B cell (primary cell): Measurements from ENCODE around the gene SLC48A1. TPM values are rescaled to one million over a fixed set of nuclear protein-coding genes. Genes with fewer than 3 reads are reported as not detected.

Experiments
- ATAC-seq: fragments of 200-7000 bp; cut with Tn5 transposase; one replicate; pipeline ENCODE4 v1.10.0; 2021; ENCODE audit warnings: low read depth, mild to moderate bottlenecking, moderate number of reproducible peaks, moderate library complexity
- CTCF ChIA-PET: fragments of 350-600 bp; sonication (Branson Sonifier 250); formaldehyde crosslinking; loops from one replicate; lab custom pipeline; 2021; ENCODE audit warnings: antibody characterized with exemption, inconsistent platforms; lab: Charles Lee
- POLR2A ChIA-PET: fragments of 350-600 bp; sonication (Branson Sonifier 250); formaldehyde crosslinking; loops from one replicate; lab custom pipeline; 2021; ENCODE audit warnings: antibody characterized with exemption; lab: Charles Lee
- DNase-seq: peaks from one replicate; pipeline ENCODE4 v3.0.0; 2013
- H2AFZ ChIP-seq: 2 replicates; pipeline ENCODE4 v1.6.1; 2012; ENCODE audit warnings: mild to moderate bottlenecking, low read depth, low read length; ENCODE audit not compliant: insufficient read depth, poor library complexity, severe bottlenecking
- H3K27ac ChIP-seq, 2 donors: 1 replicate in 1 of 2; 2 replicates in 1 of 2; pipeline ENCODE4 v1.5.1; 2012 to 2013; ENCODE audit warnings: low read length in 2 of 2, mild to moderate bottlenecking in 2 of 2, moderate library complexity in 1 of 2
- H3K27me3 ChIP-seq, 4 experiments: fragments of 200-600 bp in 1 of 4; sonication (generic) in 1 of 4; replicated peaks in 1 of 4; 1 replicate in 2 of 4; 2 replicates in 2 of 4; pipeline versions ENCODE4 v1.6.1 to v1.7.0; 2013 to 2016; ENCODE audit warnings: low read length in 3 of 4, mild to moderate bottlenecking in 2 of 4, mixed read lengths in 1 of 4, moderate library complexity in 1 of 4; ENCODE audit not compliant: insufficient read depth in 4 of 4, control insufficient read depth in 3 of 4; ENCODE audit errors: control extremely low read depth in 1 of 4
- H3K36me3 ChIP-seq, 2 experiments: replicated peaks in 1 of 2; 1 replicate in 1 of 2; 2 replicates in 1 of 2; pipeline versions ENCODE4 v1.6.1 to v1.7.1; 2013; ENCODE audit warnings: low read length in 1 of 2; ENCODE audit not compliant: insufficient read depth in 2 of 2, control insufficient read depth in 1 of 2; ENCODE audit errors: control extremely low read depth in 1 of 2, extremely low read depth in 1 of 2
- H3K4me1 ChIP-seq, 2 donors: fragments of 200-600 bp in 1 of 2; sonication (generic) in 1 of 2; 1 replicate in 1 of 2; 2 replicates in 1 of 2; pipeline versions ENCODE4 v1.5.1 to v1.6.1; 2013 to 2017; ENCODE audit warnings: low read length in 2 of 2; ENCODE audit not compliant: control insufficient read depth in 2 of 2, insufficient read depth in 2 of 2
- H3K4me2 ChIP-seq: replicated peaks from 2 replicates; pipeline ENCODE3; 2012; ENCODE audit warnings: mild to moderate bottlenecking, low read depth, low read length; ENCODE audit not compliant: poor library complexity, severe bottlenecking
- H3K4me3 ChIP-seq, 5 experiments: fragments of 200-600 bp in 1 of 5; sonication (generic) in 1 of 5; 1 replicate in 3 of 5; 2 replicates in 2 of 5; pipeline versions ENCODE4 v1.5.1 to v1.7.0; 2011 to 2016; ENCODE audit warnings: low read length in 4 of 5, mild to moderate bottlenecking in 4 of 5, low read depth in 2 of 5, control low read depth in 1 of 5, moderate library complexity in 1 of 5; ENCODE audit not compliant: insufficient read depth in 1 of 5; ENCODE audit errors: control extremely low read depth in 1 of 5, extremely low read depth in 1 of 5
- H3K79me2 ChIP-seq: fragments of 200-600 bp; sonication (generic); one replicate; pipeline ENCODE4 v1.6.0; 2016; ENCODE audit warnings: low read length; ENCODE audit not compliant: control insufficient read depth, insufficient read depth
- H3K9ac ChIP-seq: fragments of 200-600 bp; sonication (generic); 2 replicates; pipeline ENCODE4 v1.6.1; 2017; ENCODE audit warnings: mild to moderate bottlenecking, low read length, moderate library complexity
- H3K9me3 ChIP-seq, 3 donors: one replicate each; pipeline versions ENCODE4 v1.6.1 to v1.7.1; 2013; ENCODE audit warnings: low read length in 2 of 3; ENCODE audit not compliant: control insufficient read depth in 2 of 3, insufficient read depth in 1 of 3; ENCODE audit errors: control extremely low read depth in 1 of 3
- H4K20me1 ChIP-seq: 2 replicates; pipeline ENCODE4 v1.6.0; 2012; ENCODE audit warnings: mild to moderate bottlenecking, low read length; ENCODE audit not compliant: insufficient read depth, control insufficient read depth, poor library complexity, severe bottlenecking
- H3K27ac Mint-ChIP-seq: one replicate; pipeline ENCODE4 v1.8.0; 2021; ENCODE audit warnings: mixed read lengths
- H3K27me3 Mint-ChIP-seq: one replicate; pipeline ENCODE4 v1.8.0; 2021; ENCODE audit warnings: mixed read lengths
- H3K4me1 Mint-ChIP-seq: one replicate; pipeline ENCODE4 v1.8.0; 2021; ENCODE audit warnings: mixed read lengths
- H3K4me3 Mint-ChIP-seq: one replicate; pipeline ENCODE4 v1.8.0; 2021; ENCODE audit warnings: mixed read lengths
- H3K9me3 Mint-ChIP-seq: one replicate; pipeline ENCODE4 v1.8.0; 2022; ENCODE audit warnings: mixed read lengths; ENCODE audit not compliant: insufficient read depth
- EZH2 ChIP-seq: IDR thresholded peaks from 2 replicates; pipeline ENCODE4 v1.6.1; 2012; ENCODE audit warnings: borderline replicate concordance, low read depth, mild to moderate bottlenecking, moderate library complexity, low read length; ENCODE audit not compliant: insufficient read depth, poor library complexity, severe bottlenecking
- WGBS: methylation state at CpG from one replicate; pipeline ENCODE4 v1.1.5; 2013; ENCODE audit warnings: missing lambda C conversion rate; ENCODE audit not compliant: insufficient coverage; 5-methylcytosine and 5-hydroxymethylcytosine counted together
- intact Hi-C: fragments of 100-400 bp; cut with micrococcal nuclease; formaldehyde crosslinking; loops from one replicate; pipeline ENCODE4 v1.10.0; 2022
- polyA plus RNA-seq: library from polyadenylated mRNA; depleted of rRNA; stranded (reverse); fragments of >200 nt; gene quantifications from 2 replicates; pipeline ENCODE4 v1.2.3, GENCODE V29; 2012
- total RNA-seq, 2 donors: library from RNA; stranded (reverse); fragments of 120-200 nt in 1 of 2; gene quantifications; 1 replicate in 1 of 2; 2 replicates in 1 of 2; pipeline versions ENCODE4 v1.2.3 to v1.2.4, GENCODE V29; 2013 to 2022
- TF ChIP-seq, protein P1 (sequence below): fragments of 200-600 bp; IDR thresholded peaks from one replicate; pipeline ENCODE4 v1.8.0; 2022; ENCODE audit warnings: antibody characterized with exemption, mild to moderate bottlenecking

Gene SLC48A1
- total and polyA plus RNA-seq, 2 donors (not counting 1 experiment from before 2014, with no cell fraction given), result 8.0 to 20.0 TPM

- H3K27ac ChIP-seq, result peak within 1 kb of the TSS in 1 of 2 donors; percentile 23
- POLR2A ChIA-PET, result interaction anchor here (0.6 to 7.3 kb wide), 6 partner anchors 12 to 573 kb away, joined by 3 to 43 read pairs (median 6); partner anchors contain the start of gene SLC48A1
- TF ChIP-seq EZH2, result no peak
- TF ChIP-seq, protein P1, sequence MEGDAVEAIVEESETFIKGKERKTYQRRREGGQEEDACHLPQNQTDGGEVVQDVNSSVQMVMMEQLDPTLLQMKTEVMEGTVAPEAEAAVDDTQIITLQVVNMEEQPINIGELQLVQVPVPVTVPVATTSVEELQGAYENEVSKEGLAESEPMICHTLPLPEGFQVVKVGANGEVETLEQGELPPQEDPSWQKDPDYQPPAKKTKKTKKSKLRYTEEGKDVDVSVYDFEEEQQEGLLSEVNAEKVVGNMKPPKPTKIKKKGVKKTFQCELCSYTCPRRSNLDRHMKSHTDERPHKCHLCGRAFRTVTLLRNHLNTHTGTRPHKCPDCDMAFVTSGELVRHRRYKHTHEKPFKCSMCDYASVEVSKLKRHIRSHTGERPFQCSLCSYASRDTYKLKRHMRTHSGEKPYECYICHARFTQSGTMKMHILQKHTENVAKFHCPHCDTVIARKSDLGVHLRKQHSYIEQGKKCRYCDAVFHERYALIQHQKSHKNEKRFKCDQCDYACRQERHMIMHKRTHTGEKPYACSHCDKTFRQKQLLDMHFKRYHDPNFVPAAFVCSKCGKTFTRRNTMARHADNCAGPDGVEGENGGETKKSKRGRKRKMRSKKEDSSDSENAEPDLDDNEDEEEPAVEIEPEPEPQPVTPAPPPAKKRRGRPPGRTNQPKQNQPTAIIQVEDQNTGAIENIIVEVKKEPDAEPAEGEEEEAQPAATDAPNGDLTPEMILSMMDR, result peak; percentile 70
Observed at GRCh38 chr12:47758834-47759690, 14.0 kb upstream of the SLC48A1 start, which contains the start of gene RAPGEF3. TSS of gene RAPGEF3 (minus strand) at chr12:47758880. CDS start at chr12:47758556, 324 bp downstream.

More at GRCh38 chr12:47758834-47759690, 14.0 kb upstream of the SLC48A1 start, which contains the start of gene RAPGEF3:
- DNase-seq, result peak; percentile 78
- Histone ChIP-seq H3K4me2 (peak within 1 kb of the TSS; percentile 97), H3K36me3 (no peaks in the 10 kb centered on the region), H3K9me3 (no peaks in the 10 kb centered on the region), H3K4me1 (peaks cover 52 to 66% of the 10 kb centered on the region in 2 donors), H4K20me1 (no peaks in the 10 kb centered on the region), H3K4me3 (peak within 1 kb of the TSS; percentile 15 to 71 (median 67)), H2AFZ (peak within 1 kb of the TSS; percentile 89), H3K9ac (peak within 1 kb of the TSS; percentile 72), H3K79me2 (no peaks in the 10 kb centered on the region), H3K27me3 (no peaks in the 10 kb centered on the region)
- peak; percentile 77 for ATAC-seq
- CTCF ChIA-PET, result interaction anchor here (1.2 to 14.1 kb wide), 11 partner anchors 12 to 80 kb away, joined by 3 to 452 read pairs (median 10); partner anchors contain the start of gene SLC48A1
- Mint-ChIP-seq H3K4me1 (peaks cover 53% of the 10 kb centered on the region), H3K27me3 (no peaks in the 10 kb centered on the region), H3K4me3 (peak within 1 kb of the TSS; percentile 85), H3K9me3 (no peaks in the 10 kb centered on the region), H3K27ac (peak within 1 kb of the TSS; percentile 50)
- 1% methylated on average over 49 of the region's 57 CpGs for WGBS
- intact Hi-C loops, result loop anchor here (1.0 to 2.0 kb wide), 6 partner anchors 8 to 44 kb away; partner anchors contain the start of gene SLC48A1
